ENCODE measurements around the gene OR13J1.

- TF ChIP-seq POLR2AphosphoS5 (IDR thresholded peaks at IDR 0.05; ENCODE audit: low read depth) (no peak), REST (IDR thresholded peaks at IDR 0.05; ENCODE audit: insufficient replicate concordance, low read depth) (no peak), SPI1 (IDR thresholded peaks at IDR 0.05; ENCODE audit: borderline replicate concordance, low read depth) (no peak)
- TF ChIP-seq, protein P1, sequence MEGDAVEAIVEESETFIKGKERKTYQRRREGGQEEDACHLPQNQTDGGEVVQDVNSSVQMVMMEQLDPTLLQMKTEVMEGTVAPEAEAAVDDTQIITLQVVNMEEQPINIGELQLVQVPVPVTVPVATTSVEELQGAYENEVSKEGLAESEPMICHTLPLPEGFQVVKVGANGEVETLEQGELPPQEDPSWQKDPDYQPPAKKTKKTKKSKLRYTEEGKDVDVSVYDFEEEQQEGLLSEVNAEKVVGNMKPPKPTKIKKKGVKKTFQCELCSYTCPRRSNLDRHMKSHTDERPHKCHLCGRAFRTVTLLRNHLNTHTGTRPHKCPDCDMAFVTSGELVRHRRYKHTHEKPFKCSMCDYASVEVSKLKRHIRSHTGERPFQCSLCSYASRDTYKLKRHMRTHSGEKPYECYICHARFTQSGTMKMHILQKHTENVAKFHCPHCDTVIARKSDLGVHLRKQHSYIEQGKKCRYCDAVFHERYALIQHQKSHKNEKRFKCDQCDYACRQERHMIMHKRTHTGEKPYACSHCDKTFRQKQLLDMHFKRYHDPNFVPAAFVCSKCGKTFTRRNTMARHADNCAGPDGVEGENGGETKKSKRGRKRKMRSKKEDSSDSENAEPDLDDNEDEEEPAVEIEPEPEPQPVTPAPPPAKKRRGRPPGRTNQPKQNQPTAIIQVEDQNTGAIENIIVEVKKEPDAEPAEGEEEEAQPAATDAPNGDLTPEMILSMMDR (IDR thresholded peaks at IDR 0.05; ENCODE audit: insufficient read depth, low read length), result no peak
Measured at GRCh38 chr9:35864695-35865255, 5.4 kb downstream of the OR13J1 start.

All from HL-60 (cell line).